Skeletal muscle satellite cell (primary cell): Measurements from ENCODE around the gene PRPF31.
"Not testable (repeated sequence)": the region's sequence is repeated elsewhere in the genome, so short reads cannot be mapped to it uniquely, and the experiment has no call there.

Source experiments
- H3K27me3 ChIP-seq: 2 replicates; pipeline ENCODE4 v1.7.0; 2013; ENCODE audit warnings: low read length; ENCODE audit not compliant: control insufficient read depth, insufficient read depth
- H3K36me3 ChIP-seq: 2 replicates; pipeline ENCODE4 v1.7.0; 2013; ENCODE audit warnings: mild to moderate bottlenecking, control low read depth, low read length; ENCODE audit not compliant: insufficient read depth
- H3K4me1 ChIP-seq: 2 replicates; pipeline ENCODE4 v1.7.0; 2013; ENCODE audit warnings: low read length; ENCODE audit not compliant: control insufficient read depth, insufficient read depth
- H3K4me2 ChIP-seq: 2 replicates; pipeline ENCODE4 v1.7.0; 2013; ENCODE audit warnings: mild to moderate bottlenecking, low read length
- H3K4me3 ChIP-seq: 2 replicates; pipeline ENCODE4 v1.7.0; 2013; ENCODE audit warnings: low read length
- H3K9ac ChIP-seq: 2 replicates; pipeline ENCODE4 v1.7.0; 2013; ENCODE audit warnings: mild to moderate bottlenecking, low read depth, low read length, moderate library complexity
- H3K9me3 ChIP-seq: replicated peaks from 2 replicates; pipeline ENCODE4 v1.7.0; 2013; ENCODE audit warnings: mild to moderate bottlenecking, control low read depth, low read length

Gene PRPF31

DNA sequence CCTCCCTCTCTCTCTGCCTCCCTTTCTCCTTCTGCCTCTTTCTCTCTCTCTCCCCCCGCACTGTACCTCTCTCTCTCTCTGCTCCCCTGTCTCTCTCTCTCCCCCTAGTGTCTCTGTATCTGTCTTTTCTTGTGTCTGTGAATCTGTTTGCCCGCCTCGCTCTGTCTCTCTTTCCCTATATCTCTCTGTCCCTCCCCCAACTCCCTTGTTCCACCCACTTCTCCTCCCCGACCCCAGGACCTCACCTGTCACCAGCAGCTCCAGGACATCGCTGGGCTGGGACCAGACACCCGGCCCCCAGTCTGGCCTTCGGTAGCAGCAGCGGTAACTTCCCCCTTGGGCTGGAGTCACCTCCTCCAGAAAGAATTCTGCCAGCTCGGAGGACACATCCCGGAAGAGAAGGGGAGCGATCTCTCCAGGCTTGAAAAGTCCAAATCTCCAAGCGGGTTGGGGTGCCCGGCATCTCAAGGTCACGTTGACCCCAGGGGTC, 18.9 kb upstream of the PRPF31 start:
- Histone ChIP-seq H3K36me3 (no peaks in the 10 kb centered on the region), H3K27me3 (no peaks in the 10 kb centered on the region), H3K9me3 (no peaks in the 10 kb centered on the region), H3K9ac (peak overlapping the region; percentile 62), H3K4me3 (peak overlapping the region; percentile 68), H3K4me1 (peaks cover 12% of the 10 kb centered on the region), H3K4me2 (peak overlapping the region; percentile 85)

DNA sequence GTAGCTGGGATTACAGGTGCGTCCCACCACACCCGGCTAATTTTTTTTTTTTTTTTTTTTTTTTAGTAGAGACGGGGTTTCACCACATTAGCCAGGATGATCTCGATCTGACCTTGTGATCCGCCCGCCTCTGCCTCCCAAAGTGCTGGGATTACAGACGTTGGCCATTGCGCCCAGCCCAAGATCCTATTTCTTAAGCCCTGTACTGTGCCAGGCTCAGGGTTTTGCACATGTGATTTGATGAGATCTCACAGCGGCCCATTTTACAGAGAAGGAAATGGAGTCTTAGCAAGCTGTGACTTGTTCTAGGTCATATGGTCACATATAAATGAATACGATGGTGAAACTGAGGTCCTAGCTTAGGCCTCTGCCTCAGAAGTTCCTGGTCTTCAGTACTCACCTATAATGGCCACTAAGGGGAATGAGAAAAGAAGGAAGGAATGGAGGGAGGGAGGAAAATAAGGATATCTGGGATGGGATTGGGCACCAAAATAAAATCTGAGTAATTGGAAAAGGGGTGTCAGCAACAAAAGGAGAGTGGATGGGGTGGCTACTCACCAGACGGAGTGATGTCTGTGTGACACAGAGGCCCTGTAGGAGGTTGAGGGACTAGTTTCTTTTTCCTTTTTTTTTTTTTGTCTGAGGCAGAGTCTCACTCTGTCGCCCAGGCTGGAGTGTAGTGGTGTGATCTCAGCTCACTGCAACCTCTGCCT, 16.2 kb upstream of the PRPF31 start:
- Histone ChIP-seq H3K4me2 (no peak overlapping the region), H3K4me1 (peaks cover 16% of the 10 kb centered on the region), H3K36me3 (no peaks in the 10 kb centered on the region), H3K27me3 (no peaks in the 10 kb centered on the region), H3K9me3 (no peaks in the 10 kb centered on the region), H3K9ac (no peak overlapping the region), H3K4me3 (no peak overlapping the region)

DNA sequence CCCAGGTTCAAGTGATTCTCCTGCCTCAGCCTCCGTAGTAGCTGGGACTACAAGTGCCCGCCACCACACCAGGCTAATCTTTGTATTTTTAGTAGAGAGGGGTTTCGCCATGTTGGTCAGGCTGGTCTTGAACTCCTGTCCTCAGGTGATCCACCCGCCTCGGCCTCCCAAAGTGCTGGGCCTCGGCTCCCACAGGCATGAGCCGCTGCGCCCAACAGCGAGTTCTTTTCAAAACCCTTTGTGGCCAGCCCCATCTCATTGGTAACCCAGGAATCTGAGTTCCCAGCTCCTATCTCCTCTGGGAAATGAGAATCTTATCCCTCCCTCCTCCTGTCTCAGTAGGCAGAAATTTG, 15.7 kb upstream of the PRPF31 start:
- H3K4me3 ChIP-seq, H3K27me3 ChIP-seq, H3K9me3 ChIP-seq, H3K9ac ChIP-seq, H3K4me2 ChIP-seq, H3K36me3 ChIP-seq: not testable (repeated sequence)
- peaks cover 16% of the 10 kb centered on the region for H3K4me1 ChIP-seq

DNA sequence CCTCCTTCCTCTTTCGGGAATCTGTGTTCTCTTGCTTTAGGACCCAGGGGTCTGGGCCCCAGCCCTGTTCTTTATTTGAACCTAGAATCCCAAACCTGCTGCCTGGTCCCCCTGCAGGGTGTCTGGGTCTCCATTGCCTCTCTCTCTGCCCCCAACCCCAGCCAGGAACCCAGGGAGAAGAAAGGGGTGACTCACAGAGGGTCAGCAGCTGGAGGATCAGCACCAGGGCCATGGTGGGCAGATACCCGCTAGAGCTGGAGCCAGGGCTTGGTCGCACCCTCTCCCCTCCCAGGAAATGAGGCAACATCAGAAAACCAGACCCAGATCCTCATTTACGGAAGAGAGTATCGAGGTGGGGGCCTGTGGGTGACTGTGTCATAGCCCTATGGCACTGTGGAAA, 15.0 kb upstream of the PRPF31 start, which contains the start of gene OSCAR:
TSS of gene OSCAR (minus strand) at position 243 of the 400 bp plus-strand sequence. CDS start at position 232, 11 bp downstream.
- Histone ChIP-seq H3K4me1 (peaks cover 14% of the 10 kb centered on the region), H3K9me3 (no peaks in the 10 kb centered on the region), H3K9ac (no peak within 1 kb of the TSS), H3K4me2 (no peak within 1 kb of the TSS), H3K36me3 (peaks cover 3% of the 10 kb centered on the region), H3K27me3 (no peaks in the 10 kb centered on the region), H3K4me3 (no peak within 1 kb of the TSS)

DNA sequence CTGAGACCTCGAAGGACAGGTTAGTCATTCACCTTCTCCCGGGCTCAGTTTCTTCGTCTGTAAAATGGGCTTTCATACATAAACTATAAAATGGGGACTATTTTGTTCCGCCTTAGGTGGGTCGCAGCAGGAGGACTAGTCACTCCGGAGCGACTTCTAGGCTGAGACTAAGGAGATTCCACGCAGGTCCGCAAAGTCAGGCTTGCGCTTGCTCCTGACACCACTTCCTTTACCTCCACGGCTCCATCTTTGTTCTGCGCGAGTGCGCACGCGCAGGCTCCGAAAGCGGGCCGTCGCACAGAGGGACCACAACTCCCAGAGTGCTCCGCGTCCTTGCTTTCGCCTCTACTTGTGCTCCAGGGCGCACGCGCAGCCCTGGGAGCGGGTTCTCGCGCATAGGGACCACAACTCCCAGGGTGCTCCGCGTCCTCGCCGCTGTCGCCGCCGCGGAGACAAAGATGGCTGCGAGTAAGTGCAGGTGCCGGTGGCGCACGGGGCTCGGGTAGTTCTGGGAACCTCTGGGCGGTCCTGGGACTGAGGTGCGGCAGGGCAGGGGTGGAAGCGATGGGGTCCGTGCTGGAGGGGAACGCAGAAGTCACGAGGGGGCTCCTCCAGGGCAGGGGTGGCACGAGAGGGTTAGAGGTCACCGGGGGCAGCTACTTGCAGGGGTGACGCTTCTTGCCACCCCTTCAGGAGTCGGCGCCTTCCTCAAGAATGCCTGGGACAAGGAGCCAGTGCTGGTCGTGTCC, 13.0 kb upstream of the PRPF31 start, which contains the start of gene NDUFA3:
TSS of gene NDUFA3 (plus strand) at position 435 of the 749 bp plus-strand sequence. CDS start at position 459, 24 bp downstream.
- peak within 1 kb of the TSS; percentile 97 for H3K4me2 ChIP-seq
- H3K4me3 ChIP-seq, result peak within 1 kb of the TSS; percentile 92
- no peaks in the 10 kb centered on the region for H3K9me3 ChIP-seq
- H3K36me3 ChIP-seq, result peaks cover 16% of the 10 kb centered on the region
- peak within 1 kb of the TSS; percentile 81 for H3K9ac ChIP-seq
- H3K27me3 ChIP-seq, result no peaks in the 10 kb centered on the region
- peaks cover 4% of the 10 kb centered on the region for H3K4me1 ChIP-seq

DNA sequence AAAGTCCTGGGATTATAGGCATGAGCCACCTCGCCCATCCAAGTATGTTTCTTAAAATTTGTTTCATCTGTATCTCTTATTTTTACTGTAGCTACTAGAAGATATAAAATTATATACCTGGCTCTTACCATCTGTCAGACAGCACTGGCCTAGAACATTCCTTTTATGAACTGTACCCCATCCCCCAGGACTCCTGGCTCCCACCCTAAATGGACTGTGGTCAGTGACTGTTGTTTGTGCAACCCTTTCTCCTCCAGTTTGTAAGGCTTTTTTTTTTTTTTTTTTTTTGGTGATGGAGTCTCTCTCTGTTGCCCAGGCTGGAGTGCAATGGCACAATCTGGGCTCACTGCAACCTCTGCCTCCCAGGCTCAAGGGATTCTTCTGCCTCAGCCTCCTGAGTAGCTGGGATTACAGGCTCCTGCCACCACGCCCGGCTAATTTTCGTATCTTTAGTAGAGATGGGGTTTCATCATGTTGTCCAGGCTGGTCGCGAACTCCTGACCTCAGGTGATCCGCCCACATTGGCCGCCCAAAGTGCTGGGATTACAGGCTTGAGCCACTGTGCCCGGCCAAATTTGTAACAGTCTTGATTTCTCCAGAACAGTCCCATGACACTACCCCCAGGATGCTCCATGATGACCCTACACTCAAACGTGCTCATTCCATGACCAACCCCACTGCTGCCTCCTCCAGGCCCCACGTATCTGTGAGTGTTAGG, 10.4 kb upstream of the PRPF31 start:
- peaks cover 4% of the 10 kb centered on the region for H3K4me1 ChIP-seq
- H3K4me3 ChIP-seq, result no peak overlapping the region
- no peaks in the 10 kb centered on the region for H3K9me3 ChIP-seq
- no peaks in the 10 kb centered on the region for H3K27me3 ChIP-seq
- peaks cover 37% of the 10 kb centered on the region for H3K36me3 ChIP-seq
- no peak overlapping the region for H3K4me2 ChIP-seq
- H3K9ac ChIP-seq, result no peak overlapping the region

DNA sequence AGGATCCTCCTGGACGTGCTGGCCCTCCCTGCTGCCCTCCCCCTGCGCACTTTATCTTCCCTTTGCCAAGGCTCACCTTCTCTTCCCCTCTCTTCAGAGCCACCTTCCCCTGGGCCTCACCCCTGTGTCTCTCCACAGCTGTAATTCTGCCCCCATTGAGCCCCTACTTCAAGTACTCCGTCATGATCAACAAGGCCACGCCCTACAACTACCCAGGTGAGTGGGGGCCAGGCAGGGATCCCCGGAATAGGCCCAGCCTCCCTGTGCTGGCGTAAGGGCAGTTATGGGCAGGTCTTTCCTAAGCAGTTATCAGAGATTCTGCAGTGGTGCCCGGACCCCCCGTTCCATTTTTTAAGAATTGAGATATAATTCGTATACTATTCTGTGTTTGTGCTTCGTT, 9.8 kb upstream of the PRPF31 start:
- H3K4me2 ChIP-seq, result no peak overlapping the region
- no peak overlapping the region for H3K4me3 ChIP-seq
- no peak overlapping the region for H3K9ac ChIP-seq
- no peaks in the 10 kb centered on the region for H3K9me3 ChIP-seq
- no peaks in the 10 kb centered on the region for H3K27me3 ChIP-seq
- H3K4me1 ChIP-seq, result peaks cover 4% of the 10 kb centered on the region
- H3K36me3 ChIP-seq, result peaks cover 41% of the 10 kb centered on the region

DNA sequence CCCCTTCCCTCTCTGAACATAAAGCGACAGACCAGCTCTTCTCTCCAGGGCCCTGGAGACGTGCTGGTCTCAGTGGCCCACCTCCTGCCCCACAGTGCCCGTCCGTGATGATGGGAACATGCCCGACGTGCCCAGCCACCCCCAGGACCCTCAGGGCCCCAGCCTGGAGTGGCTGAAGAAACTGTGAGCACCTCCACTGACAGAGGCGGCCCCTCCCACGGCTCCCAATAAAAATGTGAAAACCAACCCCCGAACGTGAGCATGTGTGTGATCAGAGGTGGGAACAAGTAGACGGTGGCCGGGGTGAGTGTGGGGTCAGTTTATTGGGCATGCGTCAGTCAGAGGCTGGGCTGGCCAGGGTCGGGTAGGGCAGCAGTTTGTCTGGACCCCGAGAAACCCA, 8.8 kb upstream of the PRPF31 start:
- H3K9ac ChIP-seq, result no peak overlapping the region
- H3K27me3 ChIP-seq, result no peaks in the 10 kb centered on the region
- H3K4me2 ChIP-seq, result no peak overlapping the region
- H3K36me3 ChIP-seq, result peaks cover 43% of the 10 kb centered on the region
- H3K4me1 ChIP-seq, result peaks cover 4% of the 10 kb centered on the region
- H3K4me3 ChIP-seq, result no peak overlapping the region
- no peaks in the 10 kb centered on the region for H3K9me3 ChIP-seq

DNA sequence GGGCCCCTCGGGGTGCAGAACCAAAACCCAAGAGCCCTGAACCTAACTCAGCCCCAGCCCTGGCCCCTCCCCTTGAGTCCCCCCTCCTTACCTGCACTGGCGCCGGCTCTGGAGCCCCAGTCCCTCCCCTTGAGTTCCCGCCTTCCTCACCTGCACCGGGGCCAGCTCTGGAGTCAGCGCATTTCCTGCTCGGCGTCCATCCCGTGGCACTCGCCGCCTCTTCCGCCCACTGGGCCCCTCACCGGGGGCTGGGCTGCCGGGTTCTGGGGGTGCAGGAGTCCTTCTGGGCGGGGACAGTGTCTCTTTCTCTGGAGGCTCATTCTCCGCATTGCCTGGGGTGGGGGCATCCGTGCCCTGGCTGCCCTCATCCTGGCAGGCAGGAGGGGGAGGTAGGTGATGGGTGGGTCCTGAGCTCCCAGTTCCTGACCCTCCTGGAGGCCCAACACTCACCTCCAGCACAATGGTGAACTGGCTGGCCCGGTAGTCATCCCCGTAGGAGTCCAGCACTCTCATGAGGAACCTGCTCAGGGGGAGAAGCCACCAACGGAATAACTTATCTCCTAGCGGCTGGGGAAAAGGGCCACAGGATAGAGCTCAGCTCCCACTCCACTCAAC, 7.6 kb upstream of the PRPF31 start:
- H3K36me3 ChIP-seq, result peaks cover 43% of the 10 kb centered on the region
- no peak overlapping the region for H3K4me2 ChIP-seq

DNA sequence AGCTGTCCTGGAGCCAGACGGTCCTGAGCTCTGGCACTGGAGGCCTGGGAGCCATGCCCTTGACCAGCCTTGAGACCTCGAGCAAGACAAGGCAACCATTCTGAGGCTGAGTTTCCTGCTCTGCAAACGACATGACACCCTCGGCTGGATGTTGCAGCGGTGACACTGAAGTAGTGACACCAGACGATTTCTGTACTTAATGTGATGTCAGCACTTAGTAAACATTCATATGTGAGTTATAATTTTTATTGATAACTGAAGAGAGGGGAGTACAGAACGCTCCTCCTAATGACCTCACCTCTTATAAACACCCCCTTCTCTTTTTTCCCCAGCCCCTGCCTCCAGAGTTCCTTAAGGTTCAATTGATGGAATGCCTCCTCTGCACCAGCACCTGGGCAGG, 7.1 kb upstream of the PRPF31 start:
- Histone ChIP-seq H3K27me3 (no peaks in the 10 kb centered on the region), H3K4me3 (no peak overlapping the region), H3K9ac (no peak overlapping the region), H3K4me2 (no peak overlapping the region), H3K9me3 (no peaks in the 10 kb centered on the region), H3K36me3 (peaks cover 43% of the 10 kb centered on the region), H3K4me1 (peaks cover under 1% of the 10 kb centered on the region)

More for the DNA sequence above, 7.6 kb upstream of the PRPF31 start:
- H3K9me3 ChIP-seq, result no peaks in the 10 kb centered on the region
- H3K4me1 ChIP-seq, result peaks cover 4% of the 10 kb centered on the region
- no peak overlapping the region for H3K9ac ChIP-seq
- no peak overlapping the region for H3K4me3 ChIP-seq
- no peaks in the 10 kb centered on the region for H3K27me3 ChIP-seq

DNA sequence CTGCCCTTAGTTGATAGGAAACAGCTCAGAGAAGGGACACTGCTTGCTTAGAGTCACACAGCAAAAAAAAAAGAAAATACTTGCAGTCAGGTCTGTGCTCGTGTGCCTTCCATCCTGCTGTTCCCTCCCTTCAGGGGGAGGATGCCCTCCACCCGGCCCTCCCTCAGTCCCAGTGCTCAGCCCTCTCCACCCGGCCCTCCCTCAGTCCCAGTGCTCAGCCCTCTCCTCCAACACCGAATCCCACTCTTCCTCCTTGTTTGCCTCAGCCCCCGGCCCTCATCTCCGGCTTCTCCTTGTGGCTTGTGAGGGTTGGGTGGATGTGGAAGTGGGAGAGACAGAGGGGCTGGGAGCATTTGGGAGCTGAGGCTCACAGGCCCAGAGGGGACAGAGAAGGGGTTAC, 5.9 kb upstream of the PRPF31 start:
- Histone ChIP-seq H3K9me3 (no peaks in the 10 kb centered on the region), H3K4me3 (no peak overlapping the region), H3K4me2 (no peak overlapping the region), H3K27me3 (no peaks in the 10 kb centered on the region), H3K36me3 (peaks cover 48% of the 10 kb centered on the region), H3K4me1 (peaks cover 7% of the 10 kb centered on the region), H3K9ac (no peak overlapping the region)
